Panc1 (cell line): ENCODE data around the gene AFF3. TPM values are rescaled to one million over a fixed set of nuclear protein-coding genes. Genes with fewer than 3 reads are reported as not detected.

Source experiments
- ATAC-seq: fragments of 200-7000 bp; cut with Tn5 transposase; 2 replicates; pipeline ENCODE4 v1.9.1; 2020; ENCODE audit warnings: mild to moderate bottlenecking, moderate library complexity
- BruUV-seq: library from RNA; stranded (reverse); fragments of 400-500 nt; replicated peaks from 2 replicates; lab custom pipeline; 2021; lab: Mats Ljungman, UMichigan
- CTCF ChIA-PET: fragments of 300-600 bp; sonication (Branson Sonifier 250); formaldehyde crosslinking; loops from one replicate; lab custom pipeline; 2022; ENCODE audit warnings: antibody characterized with exemption; lab: Charles Lee
- POLR2A ChIA-PET: fragments of 300-600 bp; sonication (Branson Sonifier 250); formaldehyde crosslinking; loops from one replicate; lab custom pipeline; 2022; ENCODE audit warnings: antibody characterized with exemption; lab: Charles Lee
- DNase-seq: peaks from one replicate; pipeline ENCODE4 v3.0.0-alpha.2; 2010; ENCODE audit warnings: low read depth, low spot score
- H3K27ac ChIP-seq: 2 replicates; pipeline ENCODE4 v1.5.1; 2011; ENCODE audit warnings: mild to moderate bottlenecking, low read length, inconsistent platforms
- H3K27me3 ChIP-seq: fragments of 200-500 bp; sonication (Bioruptor generic); 2 replicates; pipeline ENCODE4 v1.6.0; 2014; ENCODE audit warnings: low read length, inconsistent platforms; ENCODE audit not compliant: control insufficient read depth, insufficient read depth
- H3K36me3 ChIP-seq: fragments of 200-500 bp; sonication (Bioruptor generic); 2 replicates; pipeline ENCODE4 v1.5.1; 2014; ENCODE audit warnings: inconsistent platforms, mild to moderate bottlenecking, low read length, moderate library complexity; ENCODE audit not compliant: control insufficient read depth, insufficient read depth
- H3K4me1 ChIP-seq: 2 replicates; pipeline ENCODE4 v1.5.1; 2011; ENCODE audit warnings: inconsistent platforms, mild to moderate bottlenecking, low read length, moderate library complexity; ENCODE audit not compliant: control insufficient read depth, insufficient read depth
- H3K4me3 ChIP-seq, 2 experiments: 2 replicates each; pipeline ENCODE4 v1.5.1; 2011 to 2012; ENCODE audit warnings: low read depth in 2 of 2, low read length in 2 of 2, mild to moderate bottlenecking in 2 of 2, inconsistent platforms in 1 of 2, moderate library complexity in 1 of 2
- H3K9me3 ChIP-seq: fragments of 200-500 bp; sonication (Bioruptor generic); 2 replicates; pipeline ENCODE4 v1.5.1; 2014; ENCODE audit warnings: low read depth, mild to moderate bottlenecking, inconsistent platforms, low read length, moderate library complexity; ENCODE audit not compliant: control insufficient read depth, insufficient read depth
- POLR2AphosphoS5 ChIP-seq: IDR thresholded peaks from 2 replicates; pipeline ENCODE4 v1.6.1; 2012; ENCODE audit warnings: mild to moderate bottlenecking, low read depth, low read length, moderate library complexity
- REST ChIP-seq, 2 experiments: IDR thresholded peaks; 2 replicates each; pipeline ENCODE4 v1.6.1; 2011 to 2012; ENCODE audit warnings: low read depth in 2 of 2, control low read depth in 1 of 2, low read length in 1 of 2, mild to moderate bottlenecking in 1 of 2, moderate library complexity in 1 of 2; ENCODE audit not compliant: insufficient read depth in 1 of 2
- SIN3A ChIP-seq: IDR thresholded peaks from 2 replicates; pipeline ENCODE4 v1.6.1; 2012; ENCODE audit warnings: low read depth, mild to moderate bottlenecking, low read length, moderate library complexity, borderline replicate concordance; ENCODE audit not compliant: insufficient read depth
- TCF7L2 ChIP-seq: IDR thresholded peaks from 2 replicates; pipeline ENCODE4 v1.6.1; 2011; ENCODE audit warnings: mild to moderate bottlenecking, low read depth, low read length, inconsistent platforms
- in situ Hi-C: cut with HindIII; loops from 2 replicates; pipeline ENCODE4 v1.10.0; 2016; ENCODE audit warnings: low sequenced_read_pairs, low pct_unique_long_range_greater_than_20kb
- intact Hi-C: fragments of 100-400 bp; cut with micrococcal nuclease; formaldehyde crosslinking; loops from one replicate; pipeline ENCODE4 v1.10.0; 2022; ENCODE audit not compliant: unreplicated experiment
- total RNA-seq: library from RNA; stranded (reverse); gene quantifications from one replicate; pipeline ENCODE4 v1.2.1, GENCODE V29; 2021; ENCODE audit not compliant: unreplicated experiment
- TF ChIP-seq, protein P1 (sequence below): fragments of 450-650 bp; IDR thresholded peaks from 2 replicates; pipeline ENCODE4 v1.5.1; 2017; ENCODE audit warnings: mild to moderate bottlenecking

The AFF3 gene
- total RNA-seq, 1 experiment from 2014 or later: 2.2 TPM

DNA sequence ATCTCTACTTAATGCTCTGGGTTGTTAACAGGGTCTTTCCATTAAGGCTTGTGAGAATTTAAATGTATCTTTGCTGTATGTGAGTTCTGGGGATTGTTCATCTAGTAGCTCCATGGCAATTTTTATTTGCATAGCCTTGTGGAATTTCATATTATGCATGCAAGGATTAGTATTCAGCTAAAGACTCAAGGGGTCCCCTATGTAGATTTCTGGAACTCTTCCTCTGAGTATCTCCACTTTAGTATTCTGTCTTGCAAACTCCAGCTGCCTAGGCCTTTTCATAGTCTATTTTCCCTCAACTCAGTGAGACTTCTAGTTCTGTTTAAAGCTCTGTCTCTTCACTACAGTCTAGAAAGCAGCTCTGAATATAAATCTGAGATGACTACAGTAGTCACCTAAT, 348.0 kb downstream of the AFF3 start:
- in situ Hi-C loops: no loop called here
- Histone ChIP-seq H3K9me3 (peaks cover 9% of the 10 kb centered on the region), H3K4me1 (no peaks in the 10 kb centered on the region), H3K27ac (no peak overlapping the region), H3K36me3 (no peaks in the 10 kb centered on the region), H3K27me3 (no peaks in the 10 kb centered on the region; the same call in 1 of the 2 replicates), H3K4me3 (no peak overlapping the region)
- no peak for TF ChIP-seq TCF7L2
- TF ChIP-seq, protein P1, sequence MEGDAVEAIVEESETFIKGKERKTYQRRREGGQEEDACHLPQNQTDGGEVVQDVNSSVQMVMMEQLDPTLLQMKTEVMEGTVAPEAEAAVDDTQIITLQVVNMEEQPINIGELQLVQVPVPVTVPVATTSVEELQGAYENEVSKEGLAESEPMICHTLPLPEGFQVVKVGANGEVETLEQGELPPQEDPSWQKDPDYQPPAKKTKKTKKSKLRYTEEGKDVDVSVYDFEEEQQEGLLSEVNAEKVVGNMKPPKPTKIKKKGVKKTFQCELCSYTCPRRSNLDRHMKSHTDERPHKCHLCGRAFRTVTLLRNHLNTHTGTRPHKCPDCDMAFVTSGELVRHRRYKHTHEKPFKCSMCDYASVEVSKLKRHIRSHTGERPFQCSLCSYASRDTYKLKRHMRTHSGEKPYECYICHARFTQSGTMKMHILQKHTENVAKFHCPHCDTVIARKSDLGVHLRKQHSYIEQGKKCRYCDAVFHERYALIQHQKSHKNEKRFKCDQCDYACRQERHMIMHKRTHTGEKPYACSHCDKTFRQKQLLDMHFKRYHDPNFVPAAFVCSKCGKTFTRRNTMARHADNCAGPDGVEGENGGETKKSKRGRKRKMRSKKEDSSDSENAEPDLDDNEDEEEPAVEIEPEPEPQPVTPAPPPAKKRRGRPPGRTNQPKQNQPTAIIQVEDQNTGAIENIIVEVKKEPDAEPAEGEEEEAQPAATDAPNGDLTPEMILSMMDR: no peak
- TF ChIP-seq REST (IDR thresholded peaks at IDR 0.05; ENCODE audit: insufficient read depth in 1 of 2, low read depth in 2 of 2, low read length in 1 of 2): no peak
- TF ChIP-seq SIN3A: no peak
- no peak for TF ChIP-seq POLR2AphosphoS5
- no peak for ATAC-seq
- intact Hi-C loops: no loop called here
- CTCF ChIA-PET: no interaction called here
- no peak for DNase-seq
- POLR2A ChIA-PET: no interaction called here
- no TSS peak for BruUV-seq

GRCh38 chr2:99793022-99793421, 349.4 kb downstream of the AFF3 start:
- in situ Hi-C loops (no loop called here), intact Hi-C loops (no loop called here)
- H3K4me1 ChIP-seq: no peaks in the 10 kb centered on the region
- ChIA-PET POLR2A (no interaction called here), CTCF (interaction anchor here (1.7 kb wide), 1 partner anchor 234 kb away, joined by 4 read pairs; no protein-coding TSS in a partner anchor)
- no TSS peak for BruUV-seq
- H3K36me3 ChIP-seq: no peaks in the 10 kb centered on the region
- H3K9me3 ChIP-seq: peaks cover 9% of the 10 kb centered on the region
- no peaks in the 10 kb centered on the region for H3K27me3 ChIP-seq
- TF ChIP-seq REST (IDR thresholded peaks at IDR 0.05; ENCODE audit: insufficient read depth in 1 of 2, low read depth in 2 of 2, low read length in 1 of 2) (no peak), TCF7L2 (no peak), POLR2AphosphoS5 (no peak), SIN3A (no peak)
- no peak for ATAC-seq
- H3K27ac ChIP-seq: no peak overlapping the region
- DNase-seq: no peak
- H3K4me3 ChIP-seq: no peak overlapping the region
